IMR-90 (cell line): ENCODE measurements around the gene MDC1. TPM values are rescaled to one million over a fixed set of nuclear protein-coding genes. Genes with fewer than 3 reads are reported as not detected.
"Not testable (repeated sequence)": the region's sequence is repeated elsewhere in the genome, so short reads cannot be mapped to it uniquely, and the experiment has no call there.

Source experiments
- ATAC-seq: fragments of 200-7000 bp; cut with Tn5 transposase; 2 replicates; pipeline ENCODE4 v1.9.1; 2020; ENCODE audit warnings: low read depth, mild to moderate bottlenecking, moderate library complexity
- BruUV-seq: library from RNA; stranded (reverse); fragments of 400-500 nt; replicated peaks from 2 replicates; lab custom pipeline; 2021; lab: Mats Ljungman, UMichigan
- CTCF ChIA-PET: fragments of 300-600 bp; formaldehyde crosslinking; extraction: SDS; loops from one replicate; lab custom pipeline; 2021; ENCODE audit warnings: antibody characterized with exemption; lab: Yijun Ruan, JAX
- POLR2A ChIA-PET: fragments of 300-600 bp; sonication (Branson Sonifier 250); formaldehyde crosslinking; loops from one replicate; lab custom pipeline; 2022; ENCODE audit warnings: antibody characterized with exemption; ENCODE audit not compliant: unreplicated experiment; lab: Charles Lee
- DNase-seq: peaks from one replicate; pipeline ENCODE4 v3.0.0; 2013
- H2AFZ ChIP-seq: replicated peaks from 2 replicates; pipeline ENCODE3; 2013; ENCODE audit warnings: low read length, mild to moderate bottlenecking; ENCODE audit not compliant: poor library complexity
- H2AK5ac ChIP-seq: 2 replicates; pipeline ENCODE4 v1.6.1; 2013; ENCODE audit warnings: low read depth, low read length, inconsistent platforms
- H2AK9ac ChIP-seq: replicated peaks from 2 replicates; pipeline ENCODE3; 2013; ENCODE audit warnings: mild to moderate bottlenecking, low read depth, low read length, moderate library complexity; ENCODE audit not compliant: poor library complexity
- H2BK120ac ChIP-seq: 2 replicates; pipeline ENCODE4 v1.6.1; 2013; ENCODE audit warnings: low read depth, low read length, inconsistent platforms
- H2BK15ac ChIP-seq: 3 replicates; pipeline ENCODE4 v1.6.1; 2013; ENCODE audit warnings: low read depth, low read length, inconsistent platforms
- H2BK20ac ChIP-seq: 2 replicates; pipeline ENCODE4 v1.6.1; 2013; ENCODE audit warnings: low read depth, mild to moderate bottlenecking, inconsistent platforms, low read length, moderate library complexity
- H2BK5ac ChIP-seq: 2 replicates; pipeline ENCODE4 v1.6.1; 2013; ENCODE audit warnings: mild to moderate bottlenecking, low read depth, low read length, inconsistent platforms; ENCODE audit not compliant: poor library complexity, severe bottlenecking
- H3K14ac ChIP-seq: replicated peaks from 2 replicates; pipeline ENCODE4 v1.6.1; 2013; ENCODE audit warnings: low read depth, low read length, inconsistent platforms
- H3K18ac ChIP-seq: 2 replicates; pipeline ENCODE4 v1.6.1; 2013; ENCODE audit warnings: low read depth, low read length, control low read depth
- H3K23ac ChIP-seq: 2 replicates; pipeline ENCODE4 v1.6.1; 2013; ENCODE audit warnings: low read depth, low read length, inconsistent platforms
- H3K27ac ChIP-seq: 2 replicates; pipeline ENCODE4 v1.5.1; 2013; ENCODE audit warnings: mild to moderate bottlenecking, control low read depth, low read length; ENCODE audit not compliant: insufficient read depth
- H3K27me3 ChIP-seq: 2 replicates; pipeline ENCODE4 v1.6.1; 2013; ENCODE audit warnings: low read length; ENCODE audit not compliant: control insufficient read depth, insufficient read depth
- H3K36me3 ChIP-seq: 2 replicates; pipeline ENCODE4 v1.6.1; 2013; ENCODE audit warnings: low read length, mixed read lengths; ENCODE audit not compliant: control insufficient read depth, insufficient read depth
- H3K4ac ChIP-seq: 2 replicates; pipeline ENCODE4 v1.6.1; 2013; ENCODE audit warnings: low read depth, low read length, inconsistent platforms
- H3K4me1 ChIP-seq: 2 replicates; pipeline ENCODE4 v1.6.1; 2013; ENCODE audit warnings: low read length, mixed read lengths; ENCODE audit not compliant: control insufficient read depth, insufficient read depth
- H3K4me2 ChIP-seq: 2 replicates; pipeline ENCODE4 v1.6.1; 2013; ENCODE audit warnings: low read depth, mild to moderate bottlenecking, control low read depth, low read length, moderate library complexity
- H3K4me3 ChIP-seq: 2 replicates; pipeline ENCODE4 v1.5.1; 2013; ENCODE audit warnings: low read depth, mild to moderate bottlenecking, control low read depth, low read length, moderate library complexity; ENCODE audit not compliant: insufficient read depth
- H3K56ac ChIP-seq: 2 replicates; pipeline ENCODE4 v1.6.1; 2013; ENCODE audit warnings: low read length, inconsistent platforms; ENCODE audit not compliant: insufficient read depth; ENCODE audit errors: extremely low read depth
- H3K79me1 ChIP-seq, 2 experiments: 2 replicates each; pipeline ENCODE4 v1.6.1; 2013; ENCODE audit warnings: low read length in 2 of 2, inconsistent platforms in 1 of 2, low read depth in 1 of 2
- H3K9ac ChIP-seq: 2 replicates; pipeline ENCODE4 v1.6.1; 2013; ENCODE audit warnings: low read depth, low read length, control low read depth
- H3K9me1 ChIP-seq: 2 replicates; pipeline ENCODE4 v1.6.1; 2013; ENCODE audit warnings: low read length, inconsistent platforms; ENCODE audit not compliant: insufficient read depth
- H3K9me3 ChIP-seq: 2 replicates; pipeline ENCODE4 v1.6.1; 2013; ENCODE audit warnings: low read length; ENCODE audit not compliant: control insufficient read depth, insufficient read depth
- H4K20me1 ChIP-seq: 2 replicates; pipeline ENCODE4 v1.6.1; 2013; ENCODE audit warnings: low read length, inconsistent platforms; ENCODE audit not compliant: insufficient read depth
- H4K5ac ChIP-seq: 2 replicates; pipeline ENCODE4 v1.6.1; 2013; ENCODE audit warnings: mild to moderate bottlenecking, low read depth, low read length, control low read depth
- H4K8ac ChIP-seq, 2 experiments: 2 replicates each; pipeline ENCODE4 v1.6.1; 2013; ENCODE audit warnings: low read depth in 2 of 2, low read length in 2 of 2, control low read depth in 1 of 2, inconsistent platforms in 1 of 2
- H4K91ac ChIP-seq: 2 replicates; pipeline ENCODE4 v1.6.1; 2013; ENCODE audit warnings: low read depth, low read length, inconsistent platforms; ENCODE audit not compliant: insufficient read depth
- WGBS, 2 experiments: methylation state at CpG; one replicate each; pipeline versions ENCODE4 v1.1.5 to v1.1.7; 2013; ENCODE audit warnings: missing lambda C conversion rate in 2 of 2; ENCODE audit not compliant: insufficient read length in 1 of 2; ENCODE audit errors: extremely low coverage in 2 of 2; 5-methylcytosine and 5-hydroxymethylcytosine counted together
- dilution Hi-C: fragments of 300-500 bp; cut with HindIII; formaldehyde crosslinking; loops from one replicate; pipeline ENCODE4 v1.14.3; 2018; ENCODE audit warnings: low sequenced_read_pairs; ENCODE audit not compliant: unreplicated experiment
- in situ Hi-C: fragments of 300-500 bp; cut with MboI; formaldehyde crosslinking; loops from 3 replicates; pipeline ENCODE4 v1.14.3; 2019; ENCODE audit warnings: low sequenced_read_pairs, inconsistent platforms, mixed read lengths
- intact Hi-C: fragments of 100-400 bp; cut with micrococcal nuclease; formaldehyde crosslinking; loops from 2 replicates; pipeline ENCODE4 v1.10.0; 2022
- polyA plus RNA-seq, 3 experiments: library from polyadenylated mRNA; depleted of rRNA; stranded (reverse); fragments of >200 nt; gene quantifications; 2 replicates each; pipeline ENCODE4 v1.2.3, GENCODE V29; 2012; ENCODE audit warnings: low replicate concordance in 1 of 3
- total RNA-seq: library from RNA; depleted of rRNA; stranded (reverse); fragments of >200 nt; gene quantifications from 2 replicates; pipeline ENCODE4 v1.2.3, GENCODE V29; 2012

MDC1 gene
- total and polyA plus RNA-seq, 2 of the 4 experiments (the other 2 are of a cell fraction) = 4.5 to 12.1 TPM

DNA sequence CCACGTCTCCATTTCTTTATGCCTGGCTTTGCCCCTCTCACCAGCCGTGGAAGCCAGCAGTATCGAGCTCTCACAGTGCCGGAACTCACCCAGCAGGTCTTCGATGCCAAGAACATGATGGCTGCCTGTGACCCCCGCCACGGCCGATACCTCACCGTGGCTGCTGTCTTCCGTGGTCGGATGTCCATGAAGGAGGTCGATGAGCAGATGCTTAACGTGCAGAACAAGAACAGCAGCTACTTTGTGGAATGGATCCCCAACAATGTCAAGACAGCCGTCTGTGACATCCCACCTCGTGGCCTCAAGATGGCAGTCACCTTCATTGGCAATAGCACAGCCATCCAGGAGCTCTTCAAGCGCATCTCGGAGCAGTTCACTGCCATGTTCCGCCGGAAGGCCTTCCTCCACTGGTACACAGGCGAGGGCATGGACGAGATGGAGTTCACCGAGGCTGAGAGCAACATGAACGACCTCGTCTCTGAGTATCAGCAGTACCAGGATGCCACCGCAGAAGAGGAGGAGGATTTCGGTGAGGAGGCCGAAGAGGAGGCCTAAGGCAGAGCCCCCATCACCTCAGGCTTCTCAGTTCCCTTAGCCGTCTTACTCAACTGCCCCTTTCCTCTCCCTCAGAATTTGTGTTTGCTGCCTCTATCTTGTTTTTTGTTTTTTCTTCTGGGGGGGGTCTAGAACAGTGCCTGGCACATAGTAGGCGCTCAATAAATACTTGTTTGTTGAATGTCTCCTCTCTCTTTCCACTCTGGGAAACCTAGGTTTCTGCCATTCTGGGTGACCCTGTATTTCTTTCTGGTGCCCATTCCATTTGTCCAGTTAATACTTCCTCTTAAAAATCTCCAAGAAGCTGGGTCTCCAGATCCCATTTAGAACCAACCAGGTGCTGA is 7.0 kb upstream of the MDC1 start:
- in situ Hi-C loops = loop anchor here (5.0 kb wide), 1 partner anchor 42 kb away; no protein-coding TSS in a partner anchor
- H3K9me3 ChIP-seq, H3K18ac ChIP-seq, H4K91ac ChIP-seq, H2BK20ac ChIP-seq, H3K23ac ChIP-seq, H3K9me1 ChIP-seq, H4K5ac ChIP-seq, H3K27me3 ChIP-seq, DNase-seq, H4K8ac ChIP-seq, H3K4me1 ChIP-seq, H3K4ac ChIP-seq, H2BK15ac ChIP-seq, H3K4me3 ChIP-seq, H2AFZ ChIP-seq, H2BK5ac ChIP-seq, H3K14ac ChIP-seq, intact Hi-C loops, dilution Hi-C loops, H2AK5ac ChIP-seq, ATAC-seq, H3K9ac ChIP-seq, H3K4me2 ChIP-seq, H2BK120ac ChIP-seq, H3K56ac ChIP-seq, H3K27ac ChIP-seq, H2AK9ac ChIP-seq, POLR2A ChIA-PET: not testable (repeated sequence)
- H4K20me1 ChIP-seq = peaks cover 59% of the 10 kb centered on the region
- WGBS, 2 experiments = 71% methylated on average over 6 of the region's 29 CpGs; no CpG with 5 or more reads in 1 of the 2 experiments
- BruUV-seq = TSS peak; percentile 82
- H3K79me1 ChIP-seq = peaks cover 8 to 30% of the 10 kb centered on the region in 2 experiments; a peak in 3 of 4 replicates
- CTCF ChIA-PET = interaction anchor here (0.9 to 1.4 kb wide), 3 partner anchors 10 to 45 kb away, joined by 3 to 8 read pairs (median 3); no protein-coding TSS in a partner anchor
- H3K36me3 ChIP-seq = peaks cover 48% of the 10 kb centered on the region

DNA sequence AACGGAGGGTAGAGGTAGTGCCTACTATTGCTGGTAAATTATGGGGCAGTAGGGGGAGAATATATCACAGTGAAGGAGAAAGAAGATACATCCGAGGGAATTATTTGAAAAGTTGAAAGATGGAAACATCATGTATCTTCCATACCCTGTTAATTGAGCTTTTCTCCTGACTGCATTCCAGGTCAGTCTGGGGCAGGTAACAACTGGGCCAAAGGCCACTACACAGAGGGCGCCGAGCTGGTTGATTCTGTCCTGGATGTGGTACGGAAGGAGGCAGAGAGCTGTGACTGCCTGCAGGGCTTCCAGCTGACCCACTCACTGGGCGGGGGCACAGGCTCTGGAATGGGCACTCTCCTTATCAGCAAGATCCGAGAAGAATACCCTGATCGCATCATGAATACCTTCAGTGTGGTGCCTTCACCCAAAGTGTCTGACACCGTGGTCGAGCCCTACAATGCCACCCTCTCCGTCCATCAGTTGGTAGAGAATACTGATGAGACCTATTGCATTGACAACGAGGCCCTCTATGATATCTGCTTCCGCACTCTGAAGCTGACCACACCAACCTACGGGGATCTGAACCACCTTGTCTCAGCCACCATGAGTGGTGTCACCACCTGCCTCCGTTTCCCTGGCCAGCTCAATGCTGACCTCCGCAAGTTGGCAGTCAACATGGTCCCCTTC is 6.2 kb upstream of the MDC1 start:
- peaks cover 46% of the 10 kb centered on the region for H3K36me3 ChIP-seq
- H3K27ac ChIP-seq = not testable (repeated sequence)

More for the DNA sequence above, 6.2 kb upstream of the MDC1 start:
- H3K4me3 ChIP-seq, H3K56ac ChIP-seq, H3K4me1 ChIP-seq, H3K9me3 ChIP-seq, ATAC-seq, DNase-seq, H2AK9ac ChIP-seq, intact Hi-C loops, H3K9me1 ChIP-seq, H4K8ac ChIP-seq, H4K91ac ChIP-seq, H2BK5ac ChIP-seq, H3K27me3 ChIP-seq, H2BK20ac ChIP-seq, H4K5ac ChIP-seq, H2AK5ac ChIP-seq, H2BK15ac ChIP-seq, BruUV-seq, H3K4ac ChIP-seq, H3K18ac ChIP-seq, H2AFZ ChIP-seq, H2BK120ac ChIP-seq, dilution Hi-C loops: not testable (repeated sequence)
- Histone ChIP-seq H3K23ac (peak overlapping the region; percentile 76; the same call in 1 of the 2 replicates), H4K20me1 (peaks cover 59% of the 10 kb centered on the region), H3K79me1 (peaks cover 12 to 38% of the 10 kb centered on the region in 2 experiments; a peak in 3 of 4 replicates), H3K4me2 (peak overlapping the region; percentile 37; the same call in 1 of the 2 replicates), H3K9ac (peak overlapping the region; percentile 43; the same call in 1 of the 2 replicates), H3K14ac (peak overlapping the region; percentile 49)
- WGBS, 2 experiments = 73% methylated on average over 7 of the region's 16 CpGs; no CpG with 5 or more reads in 1 of the 2 experiments
- ChIA-PET CTCF (interaction anchor here (0.6 to 1.6 kb wide), 7 partner anchors 11 to 97 kb away, joined by 3 to 12 read pairs (median 4); no protein-coding TSS in a partner anchor), POLR2A (interaction anchor here (1.0 to 1.3 kb wide), 2 partner anchors 51 to 111 kb away, joined by 3 read pairs; partner anchors contain the start of gene DHX16)
- in situ Hi-C loops = loop anchor here (5.0 kb wide), 1 partner anchor 41 kb away; no protein-coding TSS in a partner anchor
